Heart left ventricle (tissue), 13 donors: ENCODE measurements around the gene CPSF2.
A peak's percentile ranks its signal among the peaks of the same experiment; 100 is the strongest.

Source experiments
- POLR2A ChIP-seq, 2 donors: fragments of 450-650 bp; IDR thresholded peaks; one replicate each; pipeline ENCODE4 v1.6.1; 2017; ENCODE audit warnings: antibody characterized with exemption in 2 of 2, mild to moderate bottlenecking in 2 of 2, moderate library complexity in 2 of 2
- TF ChIP-seq, protein P1 (sequence below), 12 donors: fragments of 200-600 bp; sonication (generic) in 4 of 12; IDR thresholded peaks; one replicate each; pipeline versions ENCODE4 v1.5.0 to v1.8.0; 2018 to 2022; ENCODE audit warnings: antibody characterized with exemption in 12 of 12, mild to moderate bottlenecking in 5 of 12
- donor health status: ischemic (EF 13 %, LVEDD 7.1; RV severe dilation, severe dysfunction).
- donor health status: DM: no; HTN: yes; CAD: no.
- donor health status: DM: no; HTN: no; CAD: no.
- donor health status: ischemic (EF 25% LVEDD 6.9; RV normal size, moderate dysfunction).
- donor health status: ischemic (EF 25% LVEDD 5.7; RV mildly dilated, moderate dysfunction).
- donor health status: ischemic (EF 35%, LVEDD 5.7; RV mildly dilated, moderate dysfunction).
- donor health status: nonischemic (EF 11% LVEDD 7.7; RV severe dilation, severe dysfunction).
- donor health status: DM: yes; HTN: yes; CAD: no.
- donor health status: PGD.
- donor health status: ischemic (EF 29% LVEDD 5.4; RV normal size, mild dysfunction).
- donor health status: nonischemic (EF 23%, LVEDD 6.1; RV moderate dilation, normal function).

DNA sequence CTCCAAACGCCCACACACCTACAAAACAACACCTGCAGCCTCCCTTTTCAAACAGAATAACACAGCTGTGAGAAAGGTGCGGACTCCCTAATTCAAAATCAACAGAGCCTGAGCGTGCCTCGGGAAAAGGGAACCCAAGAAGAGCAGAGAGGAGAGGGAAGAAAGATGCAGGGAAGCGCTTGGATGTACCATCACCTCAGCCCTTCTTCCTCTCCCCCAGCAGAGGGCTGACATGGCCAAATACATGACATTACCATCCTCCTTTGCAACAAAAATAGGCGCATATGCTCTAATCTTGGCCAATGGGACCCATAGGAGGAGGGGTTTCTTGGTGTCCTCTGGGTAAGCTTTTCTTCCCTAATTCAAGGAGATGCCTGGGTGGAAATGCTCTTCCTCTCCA is 78.0 kb downstream of the CPSF2 start:
- TF ChIP-seq, protein P1, sequence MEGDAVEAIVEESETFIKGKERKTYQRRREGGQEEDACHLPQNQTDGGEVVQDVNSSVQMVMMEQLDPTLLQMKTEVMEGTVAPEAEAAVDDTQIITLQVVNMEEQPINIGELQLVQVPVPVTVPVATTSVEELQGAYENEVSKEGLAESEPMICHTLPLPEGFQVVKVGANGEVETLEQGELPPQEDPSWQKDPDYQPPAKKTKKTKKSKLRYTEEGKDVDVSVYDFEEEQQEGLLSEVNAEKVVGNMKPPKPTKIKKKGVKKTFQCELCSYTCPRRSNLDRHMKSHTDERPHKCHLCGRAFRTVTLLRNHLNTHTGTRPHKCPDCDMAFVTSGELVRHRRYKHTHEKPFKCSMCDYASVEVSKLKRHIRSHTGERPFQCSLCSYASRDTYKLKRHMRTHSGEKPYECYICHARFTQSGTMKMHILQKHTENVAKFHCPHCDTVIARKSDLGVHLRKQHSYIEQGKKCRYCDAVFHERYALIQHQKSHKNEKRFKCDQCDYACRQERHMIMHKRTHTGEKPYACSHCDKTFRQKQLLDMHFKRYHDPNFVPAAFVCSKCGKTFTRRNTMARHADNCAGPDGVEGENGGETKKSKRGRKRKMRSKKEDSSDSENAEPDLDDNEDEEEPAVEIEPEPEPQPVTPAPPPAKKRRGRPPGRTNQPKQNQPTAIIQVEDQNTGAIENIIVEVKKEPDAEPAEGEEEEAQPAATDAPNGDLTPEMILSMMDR (IDR thresholded peaks at IDR 0.05) = peak in 1 of 12 donors; percentile 6
- no peak for TF ChIP-seq POLR2A (IDR thresholded peaks at IDR 0.05)
